DND-41 (cell line): Measurements from ENCODE around the gene KPTN.
A peak's percentile ranks its signal among the peaks of the same experiment; 100 is the strongest.
"Not testable (repeated sequence)": the region's sequence is repeated elsewhere in the genome, so short reads cannot be mapped to it uniquely, and the experiment has no call there.

ENCODE experiments used
- ATAC-seq: fragments of 200-7000 bp; cut with Tn5 transposase; 3 replicates; pipeline ENCODE4 v1.9.1; 2021; ENCODE audit warnings: low read depth; ENCODE audit not compliant: insufficient read depth
- DNase-seq: peaks from one replicate; pipeline ENCODE4 v3.0.0-alpha.2; 2020
- H2AFZ ChIP-seq: 2 replicates; pipeline ENCODE4 v1.6.0; 2012; ENCODE audit warnings: low read depth, low read length
- H3K27ac ChIP-seq: 2 replicates; pipeline ENCODE4 v1.5.1; 2012; ENCODE audit warnings: low read length, inconsistent platforms
- H3K27me3 ChIP-seq: fragments of 200-600 bp; sonication (generic); 2 replicates; pipeline ENCODE4 v1.6.0; 2012; ENCODE audit warnings: low read length, mild to moderate bottlenecking, inconsistent platforms; ENCODE audit not compliant: insufficient read depth, poor library complexity
- H3K36me3 ChIP-seq: 2 replicates; pipeline ENCODE4 v1.5.1; 2012; ENCODE audit warnings: low read length, inconsistent platforms; ENCODE audit not compliant: insufficient read depth
- H3K4me1 ChIP-seq: 2 replicates; pipeline ENCODE4 v1.5.1; 2012; ENCODE audit warnings: mild to moderate bottlenecking, low read length; ENCODE audit not compliant: insufficient read depth
- H3K4me2 ChIP-seq: 2 replicates; pipeline ENCODE4 v1.6.0; 2012; ENCODE audit warnings: mild to moderate bottlenecking, moderate library complexity, low read length, inconsistent platforms; ENCODE audit not compliant: insufficient read depth
- H3K4me3 ChIP-seq, 2 experiments: fragments of 200-600 bp in 1 of 2; shearing (Covaris generic) in 1 of 2; 2 replicates each; pipeline ENCODE4 v1.5.1; 2012 to 2016; ENCODE audit warnings: inconsistent platforms in 2 of 2, low read length in 2 of 2, mild to moderate bottlenecking in 2 of 2, low read depth in 1 of 2, moderate library complexity in 1 of 2
- H3K79me2 ChIP-seq: 2 replicates; pipeline ENCODE4 v1.6.0; 2012; ENCODE audit warnings: low read length, inconsistent platforms; ENCODE audit not compliant: insufficient read depth
- H3K9ac ChIP-seq: 2 replicates; pipeline ENCODE4 v1.6.0; 2012; ENCODE audit warnings: low read depth, mild to moderate bottlenecking, inconsistent platforms, low read length, moderate library complexity
- H3K9me3 ChIP-seq: 2 replicates; pipeline ENCODE4 v1.5.1; 2012; ENCODE audit warnings: low read length, moderate library complexity, mild to moderate bottlenecking, inconsistent platforms; ENCODE audit not compliant: insufficient read depth, severe bottlenecking
- H4K20me1 ChIP-seq: 2 replicates; pipeline ENCODE4 v1.6.0; 2012; ENCODE audit warnings: low read length; ENCODE audit not compliant: insufficient read depth
- EZH2 ChIP-seq: IDR thresholded peaks from 3 replicates; pipeline ENCODE4 v1.6.1; 2012; ENCODE audit warnings: borderline replicate concordance, low read depth, mild to moderate bottlenecking, moderate library complexity, low read length, inconsistent platforms; ENCODE audit not compliant: severe bottlenecking
- TF ChIP-seq, protein P1 (sequence below): IDR thresholded peaks from 2 replicates; pipeline ENCODE4 v1.5.1; 2012; ENCODE audit warnings: borderline replicate concordance, low read length, moderate library complexity, mild to moderate bottlenecking; ENCODE audit not compliant: poor library complexity, severe bottlenecking; ENCODE audit errors: extremely low read depth

KPTN gene

DNA sequence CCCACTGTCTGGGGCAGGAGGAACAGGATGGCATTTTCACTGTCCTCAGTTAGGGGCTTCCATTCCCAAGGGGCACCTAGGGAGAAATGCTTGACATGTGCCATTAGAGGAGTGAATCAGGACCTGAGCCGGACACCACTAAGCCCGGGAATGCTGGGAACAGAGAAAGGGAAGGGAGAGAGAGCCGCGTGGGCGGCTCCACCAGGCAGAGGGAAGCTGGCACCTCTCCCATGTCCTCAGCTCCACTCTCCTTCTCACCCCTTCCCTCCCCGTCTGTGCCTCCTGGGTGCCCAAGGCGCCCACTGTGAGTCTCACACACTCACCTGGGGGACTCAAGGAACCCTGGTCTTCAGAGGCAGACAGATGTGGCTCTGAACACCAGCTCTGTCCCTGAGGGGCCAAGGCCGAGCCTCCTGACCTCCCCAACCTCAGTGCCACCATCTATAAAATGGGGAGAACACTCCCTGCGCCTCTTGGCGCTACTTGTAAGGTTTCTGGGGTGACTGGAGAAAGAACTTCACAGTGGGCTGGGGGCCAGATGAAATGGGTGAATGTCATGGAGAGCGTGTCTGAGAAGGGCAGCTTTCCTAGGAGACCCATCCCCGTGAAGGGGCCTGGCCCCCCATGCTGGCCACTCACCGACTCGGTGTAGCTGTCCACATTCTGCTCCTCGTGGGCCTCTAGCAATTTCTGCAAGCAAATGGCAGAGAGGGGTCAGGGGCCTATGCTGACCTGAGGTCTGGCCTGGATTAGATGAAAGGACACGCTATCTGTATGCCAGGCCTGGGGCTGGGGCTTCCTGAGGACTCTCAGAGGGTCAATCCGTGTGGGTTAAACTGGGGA lies 5.3 kb upstream of the KPTN start:
- Histone ChIP-seq H3K36me3 (peaks cover 69% of the 10 kb centered on the region), H2AFZ (no peak overlapping the region), H3K27me3 (no peaks in the 10 kb centered on the region), H3K4me1 (peaks cover 23% of the 10 kb centered on the region), H3K27ac (no peak overlapping the region), H3K9me3 (no peaks in the 10 kb centered on the region), H3K4me2 (no peak overlapping the region), H3K9ac (no peak overlapping the region), H3K79me2 (peaks cover 7% of the 10 kb centered on the region; the same call in 1 of the 2 replicates), H4K20me1 (peaks cover 17% of the 10 kb centered on the region; the same call in 1 of the 2 replicates), H3K4me3 (no peak overlapping the region)
- TF ChIP-seq, protein P1, sequence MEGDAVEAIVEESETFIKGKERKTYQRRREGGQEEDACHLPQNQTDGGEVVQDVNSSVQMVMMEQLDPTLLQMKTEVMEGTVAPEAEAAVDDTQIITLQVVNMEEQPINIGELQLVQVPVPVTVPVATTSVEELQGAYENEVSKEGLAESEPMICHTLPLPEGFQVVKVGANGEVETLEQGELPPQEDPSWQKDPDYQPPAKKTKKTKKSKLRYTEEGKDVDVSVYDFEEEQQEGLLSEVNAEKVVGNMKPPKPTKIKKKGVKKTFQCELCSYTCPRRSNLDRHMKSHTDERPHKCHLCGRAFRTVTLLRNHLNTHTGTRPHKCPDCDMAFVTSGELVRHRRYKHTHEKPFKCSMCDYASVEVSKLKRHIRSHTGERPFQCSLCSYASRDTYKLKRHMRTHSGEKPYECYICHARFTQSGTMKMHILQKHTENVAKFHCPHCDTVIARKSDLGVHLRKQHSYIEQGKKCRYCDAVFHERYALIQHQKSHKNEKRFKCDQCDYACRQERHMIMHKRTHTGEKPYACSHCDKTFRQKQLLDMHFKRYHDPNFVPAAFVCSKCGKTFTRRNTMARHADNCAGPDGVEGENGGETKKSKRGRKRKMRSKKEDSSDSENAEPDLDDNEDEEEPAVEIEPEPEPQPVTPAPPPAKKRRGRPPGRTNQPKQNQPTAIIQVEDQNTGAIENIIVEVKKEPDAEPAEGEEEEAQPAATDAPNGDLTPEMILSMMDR, result no peak
- no peak for TF ChIP-seq EZH2
- ATAC-seq (no peak), DNase-seq (no peak)

DNA sequence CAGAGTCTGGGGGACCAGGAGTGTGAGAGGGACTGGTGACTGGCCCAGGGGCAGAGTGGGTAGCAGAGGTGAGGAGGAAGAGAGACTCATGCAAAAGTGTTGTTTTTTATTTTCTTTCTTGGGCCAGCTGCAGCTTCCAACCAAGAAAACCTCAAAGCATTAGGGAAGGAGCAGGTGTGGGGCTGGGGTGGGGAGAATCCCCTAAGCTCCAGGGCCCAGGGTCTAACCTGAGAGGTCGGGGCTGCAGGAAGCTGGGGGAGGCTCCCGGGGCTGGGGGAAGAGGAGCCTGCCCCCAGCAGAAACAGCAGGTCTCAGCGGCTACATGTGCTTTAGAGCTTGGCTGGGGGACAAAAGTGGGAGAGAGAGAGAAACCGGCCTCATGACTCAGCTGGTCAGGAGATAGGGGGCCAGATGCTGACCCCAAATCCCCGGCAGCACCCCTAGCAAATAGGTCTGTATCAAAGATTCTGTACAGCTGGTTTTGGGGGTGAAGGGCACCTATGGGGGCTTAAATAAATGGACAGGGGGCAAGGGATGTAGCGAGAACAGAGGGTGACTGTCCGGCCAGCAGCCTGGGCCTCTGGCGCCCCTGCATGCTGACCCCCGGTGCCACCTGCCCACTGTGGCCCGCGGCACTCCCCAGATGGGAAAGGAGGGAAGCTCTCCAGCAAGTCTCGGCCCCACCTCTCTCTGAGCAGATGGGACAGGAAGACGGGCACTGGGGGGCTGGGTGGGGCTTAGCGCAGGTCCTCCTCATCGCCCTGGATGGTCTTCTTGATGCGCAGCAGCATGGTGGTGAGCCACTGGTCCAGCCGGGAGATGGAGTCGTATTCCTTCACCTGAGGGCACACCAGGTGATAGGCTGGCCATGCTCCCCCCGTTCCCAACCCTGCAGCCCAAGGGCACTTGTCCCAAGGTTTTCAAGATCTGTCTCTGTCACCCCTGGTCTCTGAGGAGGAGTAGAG lies 3.8 kb upstream of the KPTN start:
- peaks cover 7% of the 10 kb centered on the region; the same call in 1 of the 2 replicates for H3K79me2 ChIP-seq
- H3K9me3 ChIP-seq, result no peaks in the 10 kb centered on the region
- H3K4me2 ChIP-seq, result no peak overlapping the region
- H2AFZ ChIP-seq, result no peak overlapping the region
- ATAC-seq (peak; percentile 43), DNase-seq (peak; percentile 65)
- H3K27ac ChIP-seq, result no peak overlapping the region
- peaks cover 12% of the 10 kb centered on the region; the same call in 1 of the 2 replicates for H4K20me1 ChIP-seq
- TF ChIP-seq EZH2, result no peak
- H3K4me3 ChIP-seq, result no peak overlapping the region
- H3K36me3 ChIP-seq, result peaks cover 57% of the 10 kb centered on the region
- H3K9ac ChIP-seq, result no peak overlapping the region
- H3K27me3 ChIP-seq, result no peaks in the 10 kb centered on the region
- peaks cover 32% of the 10 kb centered on the region for H3K4me1 ChIP-seq

DNA sequence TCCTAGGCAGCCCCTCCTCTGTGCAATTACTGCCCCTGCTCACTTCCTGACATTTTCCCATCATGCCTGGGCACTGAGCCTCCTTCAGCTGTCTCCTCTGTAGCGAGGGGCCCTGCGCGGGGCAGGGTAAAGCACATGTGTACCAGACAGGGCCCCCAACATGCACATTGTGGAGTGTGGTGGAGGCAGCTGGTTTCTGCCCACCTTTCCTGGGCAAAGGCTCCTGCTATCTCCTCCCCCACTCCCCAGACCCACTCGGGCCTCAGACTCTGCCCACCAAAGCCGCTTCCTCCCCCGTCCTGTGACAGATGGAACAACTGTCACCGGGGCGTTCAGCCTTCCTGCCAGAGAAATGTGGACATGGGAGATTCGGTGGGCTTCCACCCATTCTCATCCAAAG lies 2.9 kb upstream of the KPTN start:
- Histone ChIP-seq H3K9me3 (no peaks in the 10 kb centered on the region), H3K4me1 (peaks cover 32% of the 10 kb centered on the region), H3K79me2 (peaks cover 7% of the 10 kb centered on the region; the same call in 1 of the 2 replicates), H3K4me2 (no peak overlapping the region), H3K4me3 (no peak overlapping the region), H3K36me3 (peaks cover 48% of the 10 kb centered on the region), H2AFZ (no peak overlapping the region), H4K20me1 (peaks cover 9% of the 10 kb centered on the region; the same call in 1 of the 2 replicates), H3K27ac (peak overlapping the region; percentile 16; the same call in 1 of the 2 replicates), H3K9ac (no peak overlapping the region), H3K27me3 (no peaks in the 10 kb centered on the region)
- DNase-seq (peak; percentile 57), ATAC-seq (peak; percentile 54)
- no peak for TF ChIP-seq EZH2
- TF ChIP-seq, protein P1, result no peak

DNA sequence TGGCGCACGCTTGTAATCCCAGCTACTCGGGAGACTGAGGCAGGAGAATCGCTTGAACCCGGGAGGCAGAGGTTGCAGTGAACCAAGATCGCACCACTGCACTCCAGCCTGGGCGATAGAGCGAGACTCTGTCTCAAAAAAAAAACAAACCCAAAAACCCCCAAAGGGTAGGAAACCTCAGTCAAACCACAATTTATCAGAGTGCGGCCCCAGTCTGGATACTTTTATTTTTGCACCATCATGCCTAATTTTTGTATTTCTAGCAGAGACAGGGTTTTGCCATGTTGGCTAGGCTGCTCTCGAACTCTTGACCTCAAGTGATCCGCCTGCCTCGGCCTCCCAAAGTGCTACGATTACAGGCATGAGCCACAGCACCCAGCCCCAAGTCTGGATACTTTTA lies 2.2 kb upstream of the KPTN start:
- H4K20me1 ChIP-seq, H3K27ac ChIP-seq, DNase-seq, ATAC-seq, H3K79me2 ChIP-seq, H2AFZ ChIP-seq, H3K4me2 ChIP-seq, H3K4me3 ChIP-seq, H3K9me3 ChIP-seq, H3K9ac ChIP-seq, H3K27me3 ChIP-seq: not testable (repeated sequence)
- peaks cover 32% of the 10 kb centered on the region for H3K4me1 ChIP-seq
- H3K36me3 ChIP-seq, result peaks cover 41% of the 10 kb centered on the region
